IPS DF 19.7 (cell line): ENCODE results near the gene RBM20.

Source experiments
- DNase-seq: peaks from one replicate; pipeline ENCODE4 v3.0.0-alpha.2; 2013; ENCODE audit warnings: low read depth, low spot score

The RBM20 gene

DNA sequence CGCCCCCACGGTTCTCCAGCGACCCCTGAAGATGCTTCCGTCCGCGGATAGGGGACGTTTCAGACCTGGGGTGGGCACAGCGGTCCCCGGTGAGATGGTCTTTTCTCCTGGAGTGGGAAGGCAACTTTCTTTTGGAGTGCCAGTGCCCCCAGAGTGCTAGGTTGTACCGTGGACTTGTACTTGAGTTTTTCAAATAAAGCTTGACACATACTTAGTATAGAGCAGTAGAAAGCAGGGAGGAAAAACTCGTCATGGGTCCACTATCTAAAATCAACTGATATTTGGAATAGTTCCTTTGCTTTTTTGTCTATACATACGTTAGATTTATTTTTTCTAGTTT lies 28.4 kb downstream of the RBM20 start:
- no peak for DNase-seq

DNA sequence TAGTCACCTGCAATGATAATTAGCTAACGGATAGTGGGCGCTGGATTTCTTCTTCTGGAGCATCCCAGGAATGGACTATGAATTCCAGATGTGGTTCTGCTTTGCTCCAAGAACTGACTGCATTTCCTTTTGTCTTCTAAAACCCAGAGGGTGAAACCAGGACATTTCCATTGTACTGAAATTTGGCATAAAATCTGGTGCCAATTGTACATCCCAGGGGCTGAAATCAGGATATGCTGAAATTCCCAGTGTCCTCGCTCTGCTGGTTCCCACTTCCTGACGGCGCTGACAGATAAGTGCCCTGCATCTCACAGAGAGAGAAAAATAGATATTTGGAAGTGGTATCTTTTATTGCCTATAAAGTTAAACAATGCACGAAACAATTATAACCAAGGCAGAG lies 31.9 kb downstream of the RBM20 start:
- DNase-seq = no peak

GRCh38 chr10:110679486-110680272 lies 35.5 kb downstream of the RBM20 start:
- no peak for DNase-seq

DNA sequence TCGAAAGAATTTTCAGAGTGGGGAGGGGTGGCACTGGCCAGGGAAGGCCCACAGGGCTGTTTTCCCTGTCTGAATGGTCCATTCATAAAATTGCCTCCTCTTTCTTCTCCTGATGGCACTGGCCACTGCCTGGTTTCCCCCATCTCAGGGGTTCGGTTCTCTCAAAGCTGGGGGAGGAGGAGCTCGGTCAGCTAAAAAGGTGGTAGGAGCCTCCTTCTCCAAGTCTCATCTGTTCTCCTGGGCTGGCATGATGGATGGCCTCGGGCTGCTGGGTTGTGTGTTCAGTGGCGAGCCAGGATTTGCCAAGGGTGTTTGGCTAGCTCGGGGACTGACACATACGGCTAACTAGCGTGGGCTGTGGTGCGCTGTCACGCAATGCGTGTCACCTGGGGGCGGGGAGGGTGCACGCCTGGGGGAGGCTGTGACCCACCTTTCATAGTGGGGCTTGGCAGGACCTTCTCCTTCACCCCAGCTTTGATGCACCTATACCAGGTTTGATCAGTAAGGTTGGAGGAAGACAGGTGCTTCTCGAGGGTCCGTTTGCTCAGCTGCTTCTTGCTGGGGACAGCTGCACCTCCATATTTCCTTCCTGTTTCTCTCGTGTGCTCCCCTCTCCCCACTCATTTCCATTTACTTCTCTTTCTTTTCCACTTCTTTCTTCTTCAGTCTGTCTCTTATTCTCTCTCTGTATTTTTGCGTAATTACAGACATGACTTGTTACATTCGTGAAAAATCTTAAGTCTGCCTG lies 36.3 kb downstream of the RBM20 start:
- DNase-seq = no peak

DNA sequence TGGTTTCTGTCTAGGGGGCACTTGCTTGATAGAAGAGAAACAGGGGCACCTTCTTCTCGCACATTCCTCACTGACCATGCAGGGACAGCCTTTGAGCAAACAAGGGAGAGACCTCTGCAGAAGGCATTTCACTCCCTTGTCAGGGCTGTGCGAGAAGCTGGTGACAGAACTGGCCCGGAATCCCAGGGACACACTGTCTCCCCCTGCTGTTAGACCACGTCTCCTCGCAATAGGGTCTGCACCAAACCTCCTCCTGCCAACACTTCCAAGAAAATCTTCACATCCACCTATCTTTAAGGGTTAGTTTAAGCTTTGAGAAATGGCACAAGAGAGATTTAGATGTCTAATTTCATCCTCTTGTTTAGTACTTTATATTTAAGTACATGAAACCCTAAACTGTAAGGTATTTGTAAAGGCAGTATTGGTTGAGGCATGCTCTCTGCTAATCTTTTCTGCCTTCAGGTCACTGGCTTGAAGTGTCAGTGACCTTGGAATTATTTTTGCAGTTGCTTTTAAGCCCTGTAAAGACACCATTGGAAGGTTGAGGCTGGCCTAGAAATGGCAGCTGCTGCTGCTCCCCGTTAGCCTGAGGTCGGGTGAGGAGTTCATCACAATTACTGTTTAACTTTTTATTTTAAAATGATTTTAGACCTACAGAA lies 37.0 kb downstream of the RBM20 start:
- DNase-seq = peak; percentile 56

DNA sequence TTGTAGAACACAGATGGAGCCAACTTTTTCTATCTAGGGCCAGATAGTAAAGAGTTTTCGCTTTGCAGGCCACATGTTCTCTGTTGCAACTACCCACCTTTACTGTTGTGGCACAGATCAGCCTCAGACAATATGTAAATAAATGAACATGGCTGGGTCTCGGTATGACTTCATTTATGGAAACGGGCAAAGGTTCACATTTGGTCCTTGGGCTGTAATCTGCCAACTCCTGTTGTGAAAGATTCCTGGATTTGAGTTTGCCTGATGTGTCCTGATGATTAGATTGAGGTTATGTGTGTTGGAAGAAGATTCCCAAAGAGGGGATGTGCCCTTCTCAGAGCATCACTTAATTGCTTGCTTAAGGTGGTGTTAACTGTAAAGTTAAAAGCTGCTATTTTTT lies 38.2 kb downstream of the RBM20 start:
- DNase-seq = no peak

DNA sequence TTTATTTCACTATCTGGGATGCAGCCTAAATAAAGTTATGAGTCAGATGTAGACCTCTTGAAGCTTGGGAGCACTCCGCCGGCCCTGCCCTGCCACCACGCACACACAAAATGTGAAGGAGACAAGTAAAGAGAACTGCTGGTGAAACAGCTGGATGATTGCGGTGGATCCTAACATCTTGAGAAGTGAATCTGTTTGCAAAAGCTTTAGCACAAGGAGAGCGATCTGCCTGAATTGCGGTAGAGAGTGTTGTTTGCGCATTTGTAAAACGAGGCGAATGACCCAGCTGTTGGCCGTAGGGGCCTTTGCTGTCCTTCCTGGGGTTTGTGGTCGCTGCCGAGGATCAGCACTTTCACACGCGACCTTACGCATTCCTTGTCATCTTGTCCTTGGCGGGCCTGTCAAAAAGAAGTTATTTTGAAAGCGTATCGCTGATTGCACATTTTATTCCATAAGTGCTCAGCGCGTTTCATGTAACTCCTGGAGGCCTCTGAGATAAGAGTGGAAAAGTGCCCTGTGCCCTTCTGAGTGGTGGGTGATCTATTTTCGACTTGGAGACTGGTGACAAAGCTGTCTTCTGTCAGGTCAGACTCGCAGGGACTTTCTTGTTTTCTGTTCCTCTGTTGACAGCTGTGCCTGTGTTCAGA lies 40.8 kb downstream of the RBM20 start:
- no peak for DNase-seq

DNA sequence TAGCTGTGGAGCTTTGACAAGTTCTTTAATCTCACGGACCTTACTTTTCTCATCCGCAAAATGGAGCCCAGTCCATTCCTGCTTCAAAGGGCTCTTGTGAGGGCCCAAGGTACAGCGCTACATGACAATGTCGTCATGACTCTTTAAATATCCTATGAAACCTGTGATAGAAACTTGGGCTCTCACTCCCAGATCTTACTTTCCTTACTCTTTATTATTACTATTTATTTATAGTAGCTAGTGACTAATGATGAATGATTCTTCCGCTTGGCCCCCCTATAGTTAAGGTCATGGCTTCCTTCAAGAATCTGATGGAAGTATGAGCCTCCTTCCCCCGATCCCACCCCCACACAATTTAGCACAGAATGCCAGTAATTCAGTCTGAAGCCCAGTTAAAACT lies 41.9 kb downstream of the RBM20 start:
- DNase-seq = no peak

- DNase-seq = no peak
Measured at GRCh38 chr10:110686949-110687348, 42.8 kb downstream of the RBM20 start.

DNA sequence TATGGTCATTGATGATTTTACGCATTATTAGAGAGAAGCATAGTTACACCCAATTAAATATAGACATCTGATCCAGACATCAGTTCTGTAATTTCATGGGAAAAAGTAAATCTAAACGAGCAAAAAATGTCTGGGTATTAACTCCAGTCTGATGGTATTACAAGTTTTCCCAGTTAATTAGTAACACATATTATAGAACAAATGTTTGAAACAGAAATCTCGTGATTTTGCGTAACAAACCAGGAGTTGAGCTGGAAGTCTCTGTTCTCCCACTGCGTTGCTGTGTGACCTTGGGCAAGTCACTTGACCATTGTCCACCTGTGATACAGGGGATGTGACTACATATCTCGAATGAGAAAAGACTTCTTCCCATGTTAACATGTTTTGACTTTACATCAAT lies 43.3 kb downstream of the RBM20 start:
- no peak for DNase-seq

DNA sequence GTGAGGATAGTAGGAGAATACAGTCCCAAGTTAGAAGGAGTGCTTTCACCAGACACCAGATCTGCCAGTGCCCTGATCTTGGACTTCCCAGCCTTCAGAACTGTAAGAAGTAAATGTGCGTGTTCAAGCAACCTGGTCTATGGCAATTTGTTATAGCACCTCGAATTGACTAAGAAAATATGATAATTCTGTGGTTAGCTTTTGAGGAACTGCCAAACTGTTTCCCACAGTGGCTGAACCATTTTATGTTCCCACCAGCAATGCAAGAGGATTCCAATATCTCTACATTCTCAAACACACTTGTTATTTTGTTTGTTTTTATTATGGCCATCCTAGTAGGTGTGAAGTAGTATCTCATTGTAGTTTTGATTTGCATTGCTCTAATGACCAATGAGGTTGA lies 47.0 kb downstream of the RBM20 start:
- no peak for DNase-seq

DNA sequence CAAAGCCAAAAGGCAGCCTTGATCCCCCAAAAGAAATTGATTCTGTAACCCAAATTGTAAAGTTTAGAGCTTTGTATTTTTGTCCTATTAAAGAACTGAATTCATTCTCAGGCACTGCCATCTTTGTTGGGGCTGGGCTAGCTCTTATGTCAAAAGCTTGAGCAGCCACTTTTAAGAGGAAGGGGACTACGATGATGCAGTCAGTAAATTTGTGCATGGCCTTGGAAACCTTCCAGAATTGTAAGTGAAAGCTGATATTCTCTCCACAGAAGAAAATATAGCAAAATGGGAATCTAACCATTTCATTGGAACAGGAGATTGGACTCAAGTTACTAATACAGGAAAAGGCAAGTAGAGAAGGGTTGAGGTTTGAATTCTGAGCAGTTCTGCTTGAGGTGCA lies 50.1 kb downstream of the RBM20 start:
- DNase-seq = no peak

DNA sequence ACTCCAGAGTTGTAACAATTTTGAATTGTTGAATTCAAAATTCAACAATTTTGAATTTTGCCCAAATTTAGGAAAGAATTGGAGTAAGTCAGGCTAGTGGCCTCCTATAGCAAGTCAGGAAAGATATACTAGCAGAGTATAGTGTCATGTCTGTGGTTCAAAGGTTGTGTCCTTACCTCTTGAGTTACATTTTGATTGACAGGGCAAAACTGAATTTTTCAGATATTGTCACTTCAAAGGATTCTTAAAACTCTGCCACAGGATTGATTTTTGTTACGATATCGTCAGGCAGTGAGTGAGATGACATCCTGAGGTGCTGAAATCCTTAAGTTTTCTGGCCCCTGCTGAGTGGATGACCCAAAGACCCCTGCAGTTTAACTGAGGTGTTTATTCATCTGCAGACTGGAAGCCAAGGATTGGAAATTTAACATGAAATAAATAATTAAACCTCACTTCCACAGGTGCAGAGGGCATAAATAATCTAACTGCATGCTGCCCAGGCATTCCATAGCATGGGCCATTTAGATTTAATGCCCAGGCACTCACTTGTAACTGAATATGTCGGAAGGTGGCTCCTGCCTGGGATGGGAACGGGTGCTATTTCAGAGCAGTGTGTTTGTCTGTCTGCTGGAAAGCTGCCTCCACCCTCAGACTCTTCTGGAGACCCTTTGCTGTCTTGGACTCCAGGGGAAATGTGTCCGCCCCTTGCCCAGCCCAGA lies 50.8 kb downstream of the RBM20 start:
- no peak for DNase-seq

GRCh38 chr10:110695539-110695886 lies 51.4 kb downstream of the RBM20 start:
- no peak for DNase-seq

- DNase-seq = no peak
Measured at GRCh38 chr10:110696436-110696835, 52.3 kb downstream of the RBM20 start.

- no peak for DNase-seq
Measured at GRCh38 chr10:110698340-110698739, 54.2 kb downstream of the RBM20 start.

DNA sequence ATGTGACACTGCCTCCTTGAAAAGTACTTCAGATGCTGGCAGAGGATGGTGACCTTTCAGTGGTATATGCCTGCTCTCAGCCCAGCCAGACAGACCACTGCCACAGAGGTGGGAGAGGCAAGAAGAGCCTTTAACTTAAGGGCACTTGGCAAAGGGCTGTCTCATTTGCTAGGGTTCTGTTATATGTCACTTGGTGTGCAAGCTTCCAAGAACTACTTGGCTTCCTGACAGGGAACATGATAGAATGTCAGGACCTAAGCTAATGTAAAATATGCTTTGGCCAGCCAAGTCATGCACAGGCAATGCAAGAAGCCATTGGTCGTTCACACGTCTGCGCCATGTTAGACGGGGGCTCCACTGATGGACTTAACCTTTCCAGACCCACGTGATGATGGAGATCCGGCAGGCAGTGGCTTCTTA lies 54.7 kb downstream of the RBM20 start:
- no peak for DNase-seq

DNA sequence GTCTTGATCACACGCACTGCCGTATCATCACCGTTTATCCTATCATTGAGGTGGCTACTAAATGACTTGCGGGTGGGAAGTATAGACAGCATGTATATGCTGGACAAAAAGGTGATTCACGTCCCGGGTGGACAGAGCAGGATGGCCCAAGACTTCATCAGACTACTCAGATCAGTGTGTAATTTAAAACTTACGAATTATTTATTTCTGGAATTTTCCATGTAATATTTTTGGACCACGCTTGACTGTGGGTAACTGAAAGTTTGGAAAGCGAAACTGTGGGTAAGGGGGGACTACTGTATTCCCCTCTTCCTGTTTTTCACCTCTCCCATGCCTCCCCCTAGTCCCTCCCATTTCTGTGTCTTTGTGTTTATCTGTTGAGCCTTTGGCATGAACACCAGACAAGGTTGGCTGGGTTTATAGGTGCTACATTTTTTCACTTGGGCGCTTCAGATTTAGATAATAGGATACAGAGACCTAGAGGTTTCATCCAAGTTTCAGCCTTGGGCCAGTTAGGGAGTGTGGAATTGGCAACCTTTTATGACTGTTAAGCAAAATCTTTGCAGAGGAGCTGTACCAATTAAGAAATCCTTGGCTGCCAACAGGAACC lies 55.8 kb downstream of the RBM20 start:
- DNase-seq = no peak

DNA sequence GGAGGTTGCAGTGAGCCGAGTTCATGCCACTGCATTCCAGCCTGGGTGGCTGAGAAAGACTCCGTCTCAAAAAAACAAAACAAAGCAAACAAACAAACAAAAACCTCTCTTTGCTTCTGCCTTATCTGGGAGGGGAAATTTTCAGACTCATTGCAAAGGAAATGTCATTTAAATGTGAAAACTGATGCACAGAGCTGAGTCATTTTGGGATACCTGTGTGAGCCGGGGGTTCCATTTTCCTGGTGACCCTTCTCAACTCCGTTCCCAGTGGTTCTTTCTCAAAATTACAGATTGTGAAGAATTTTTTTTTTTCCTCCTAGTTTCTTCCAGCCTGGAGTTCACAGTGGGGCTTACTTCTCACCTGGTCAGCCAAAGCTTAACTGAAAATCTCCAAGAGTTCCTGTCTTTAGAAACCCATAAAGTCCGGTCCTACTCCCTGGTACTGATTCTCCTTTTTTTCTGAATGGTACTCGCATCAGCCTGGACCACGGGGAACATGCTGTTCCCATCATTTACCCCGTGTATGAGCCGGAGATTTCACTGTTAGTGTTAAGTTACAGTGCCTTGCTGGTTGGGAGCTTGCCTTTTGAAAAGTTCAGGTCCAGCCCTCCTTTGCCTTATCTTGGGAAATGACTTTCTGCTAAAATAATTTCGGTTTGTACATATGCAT lies 56.9 kb downstream of the RBM20 start:
- DNase-seq = no peak

DNA sequence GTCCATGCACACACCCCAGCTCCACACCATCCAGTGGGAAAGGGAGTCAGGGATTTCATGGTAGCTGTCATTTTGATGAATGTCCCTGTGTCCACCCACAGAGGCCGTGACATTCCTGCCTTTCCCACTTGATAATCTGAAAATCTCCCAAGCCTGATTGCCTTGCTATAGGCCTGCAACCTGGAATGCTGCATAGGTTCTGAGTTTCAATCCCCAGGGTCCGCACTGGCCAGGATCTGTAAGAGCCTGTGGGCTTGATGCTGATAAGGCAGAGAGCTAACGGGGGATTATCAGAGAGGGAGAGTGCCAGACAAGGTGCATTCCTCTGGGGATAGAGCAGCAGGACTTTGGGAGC lies 57.5 kb downstream of the RBM20 start:
- DNase-seq = no peak

GRCh38 chr10:110704070-110704469 lies 59.9 kb downstream of the RBM20 start:
- no peak for DNase-seq
